ENCODE measurements around the gene RIMS1. TPM values are rescaled to one million over a fixed set of nuclear protein-coding genes. Genes with fewer than 3 reads are reported as not detected.

The RIMS1 gene
- total and polyA plus RNA-seq, 2 donors (not counting 3 experiments of a cell fraction or from before 2014, with no cell fraction given) = 0.15 TPM; not detected in 1

DNA sequence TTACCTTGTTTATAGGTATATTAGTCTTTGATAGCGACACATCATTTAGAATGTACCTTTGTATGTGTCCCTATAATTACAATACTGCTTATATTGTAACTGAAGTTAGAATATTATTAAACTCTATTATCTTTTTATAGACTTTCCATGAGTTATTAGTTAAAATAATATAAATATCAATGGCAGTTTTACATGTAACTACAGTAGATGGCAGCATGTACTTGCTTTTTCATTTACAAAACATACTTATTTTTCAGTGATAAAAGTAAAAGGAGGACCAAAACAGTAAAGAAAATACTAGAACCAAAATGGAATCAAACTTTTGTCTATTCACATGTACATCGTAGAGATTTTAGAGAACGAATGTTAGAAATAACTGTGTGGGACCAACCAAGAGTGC, 364.3 kb downstream of the RIMS1 start:
- H3K9me3 ChIP-seq (replicated peaks; ENCODE audit: control insufficient read depth, insufficient read depth, low read length) = no peaks in the 10 kb centered on the region
- FAIRE-seq = no peak
- H3K4me1 ChIP-seq (ENCODE audit: control insufficient read depth, extremely low read depth, insufficient read depth, low read length) = no peaks in the 10 kb centered on the region
- H3K4me2 ChIP-seq (ENCODE audit: insufficient read depth, low read length) = no peak overlapping the region
- dilution Hi-C loops (cut with MboI; ENCODE audit: extremely low pct_ligation_motif_present, low sequenced_read_pairs) = no loop called here
- no peak for TF ChIP-seq EZH2 (IDR thresholded peaks at IDR 0.05; ENCODE audit: borderline replicate concordance, low read depth, low read length, severe bottlenecking)
- TF ChIP-seq FOS (IDR thresholded peaks at IDR 0.05; ENCODE audit: borderline replicate concordance, insufficient read depth, low read length) = no peak
- TF ChIP-seq, protein P1, sequence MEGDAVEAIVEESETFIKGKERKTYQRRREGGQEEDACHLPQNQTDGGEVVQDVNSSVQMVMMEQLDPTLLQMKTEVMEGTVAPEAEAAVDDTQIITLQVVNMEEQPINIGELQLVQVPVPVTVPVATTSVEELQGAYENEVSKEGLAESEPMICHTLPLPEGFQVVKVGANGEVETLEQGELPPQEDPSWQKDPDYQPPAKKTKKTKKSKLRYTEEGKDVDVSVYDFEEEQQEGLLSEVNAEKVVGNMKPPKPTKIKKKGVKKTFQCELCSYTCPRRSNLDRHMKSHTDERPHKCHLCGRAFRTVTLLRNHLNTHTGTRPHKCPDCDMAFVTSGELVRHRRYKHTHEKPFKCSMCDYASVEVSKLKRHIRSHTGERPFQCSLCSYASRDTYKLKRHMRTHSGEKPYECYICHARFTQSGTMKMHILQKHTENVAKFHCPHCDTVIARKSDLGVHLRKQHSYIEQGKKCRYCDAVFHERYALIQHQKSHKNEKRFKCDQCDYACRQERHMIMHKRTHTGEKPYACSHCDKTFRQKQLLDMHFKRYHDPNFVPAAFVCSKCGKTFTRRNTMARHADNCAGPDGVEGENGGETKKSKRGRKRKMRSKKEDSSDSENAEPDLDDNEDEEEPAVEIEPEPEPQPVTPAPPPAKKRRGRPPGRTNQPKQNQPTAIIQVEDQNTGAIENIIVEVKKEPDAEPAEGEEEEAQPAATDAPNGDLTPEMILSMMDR (IDR thresholded peaks at IDR 0.05; ENCODE audit: extremely low read depth in 1 of 2, insufficient read depth in 1 of 2, low read depth in 1 of 2, low read length in 2 of 2) = no peak
- TF ChIP-seq POLR2AphosphoS5 (IDR thresholded peaks at IDR 0.05; ENCODE audit: insufficient read depth, low read depth, low read length) = no peak
- no peak for TF ChIP-seq MYC (IDR thresholded peaks at IDR 0.05; ENCODE audit: low read depth, low read length)
- no peak for TF ChIP-seq POLR2A (IDR thresholded peaks at IDR 0.05; ENCODE audit: low read depth, low read length)
- TF ChIP-seq JUN (IDR thresholded peaks at IDR 0.05; ENCODE audit: borderline replicate concordance, insufficient read depth, insufficient read length, low read depth) = no peak
- TF ChIP-seq GATA2 (IDR thresholded peaks at IDR 0.05; ENCODE audit: insufficient read depth, insufficient read length, low read depth, low read length) = no peak
- TF ChIP-seq, protein P2, sequence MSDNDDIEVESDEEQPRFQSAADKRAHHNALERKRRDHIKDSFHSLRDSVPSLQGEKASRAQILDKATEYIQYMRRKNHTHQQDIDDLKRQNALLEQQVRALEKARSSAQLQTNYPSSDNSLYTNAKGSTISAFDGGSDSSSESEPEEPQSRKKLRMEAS (IDR thresholded peaks at IDR 0.05; ENCODE audit: insufficient read depth, insufficient read length) = no peak
- H3K9me1 ChIP-seq (replicated peaks; ENCODE audit: control insufficient read depth, extremely low read depth, insufficient read depth, low read length) = no peaks in the 10 kb centered on the region
- no TSS peak for BruUV-seq (replicated peaks)
- no peaks in the 10 kb centered on the region for H4K20me1 ChIP-seq (replicated peaks; ENCODE audit: control insufficient read depth, extremely low read depth, insufficient read depth, low read length)
- no peak overlapping the region for H2AFZ ChIP-seq (ENCODE audit: low read depth, low read length)
- no peak overlapping the region for H3K9ac ChIP-seq (replicated peaks; ENCODE audit: extremely low read depth, insufficient read depth, low read length)
- no peaks in the 10 kb centered on the region for H3K79me2 ChIP-seq (ENCODE audit: control insufficient read depth, insufficient read depth, low read length)
- CTCF ChIA-PET = interaction anchor here (1.5 to 2.5 kb wide), 4 partner anchors 12 to 883 kb away, joined by 5 to 57 read pairs (median 7); no protein-coding TSS in a partner anchor
- no peak overlapping the region for H3K4me3 ChIP-seq (replicated peaks in 1 of 3; ENCODE audit: insufficient read depth in 1 of 3, low read depth in 1 of 3, low read length in 3 of 3)
- POLR2A ChIA-PET = no interaction called here
- no peaks in the 10 kb centered on the region for H3K27me3 ChIP-seq (ENCODE audit: control insufficient read depth in 2 of 2, insufficient read depth in 2 of 2, low read length in 2 of 2)
- H3K36me3 ChIP-seq (ENCODE audit: control insufficient read depth in 2 of 2, extremely low read depth in 1 of 2, insufficient read depth in 2 of 2, low read length in 2 of 2) = no peaks in the 10 kb centered on the region
- DNase-seq (ENCODE audit: low read depth, low spot score) = no peak
- no peak overlapping the region for H3K27ac ChIP-seq (ENCODE audit: insufficient read depth, low read depth, low read length)
- intact Hi-C loops (cut with micrococcal nuclease) = loop anchor here (1.0 to 2.0 kb wide), 2 partner anchors 162 to 880 kb away; no protein-coding TSS in a partner anchor
